ENCODE measurements around the gene RASEF.

RASEF gene

DNA sequence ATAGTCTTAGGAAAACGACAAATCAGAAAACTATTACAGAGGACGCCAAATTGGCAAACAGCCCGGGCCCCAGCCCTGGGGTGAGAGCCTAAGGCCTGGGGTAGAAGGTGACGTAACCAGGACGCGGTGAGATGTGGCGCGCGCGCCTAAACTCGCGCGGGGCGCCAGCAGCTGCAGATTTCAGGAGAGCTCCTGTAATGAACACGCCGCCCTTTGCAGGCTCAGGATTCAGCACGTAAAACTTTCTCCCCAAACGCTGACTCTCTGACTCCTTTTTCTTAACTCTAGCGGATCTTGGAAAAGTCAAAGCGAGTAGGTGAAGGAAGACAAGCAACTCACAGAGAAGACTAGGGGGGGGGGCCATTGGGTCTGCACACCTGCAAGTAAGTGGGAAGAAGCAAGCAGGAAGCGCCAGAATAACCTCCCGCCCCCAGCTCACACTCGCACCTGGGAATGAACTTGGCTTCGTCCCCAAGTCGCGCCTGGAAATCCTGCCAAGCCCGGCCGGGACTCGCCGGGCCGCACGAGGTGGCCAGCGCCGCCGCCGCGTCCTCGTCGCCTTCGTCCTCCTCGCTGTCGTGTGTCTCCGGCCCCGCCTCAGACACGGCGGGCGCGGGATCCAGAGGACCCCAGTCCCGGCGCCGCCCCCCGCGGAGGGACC is 822 bp downstream of the RASEF start:
- no peaks in the 10 kb centered on the region for H3K9me2 ChIP-seq (replicated peaks; ENCODE audit: control insufficient read depth, low read length)
- no peak for TF ChIP-seq CTCF (IDR thresholded peaks at IDR 0.05; ENCODE audit: low read depth, low read length, poor library complexity, severe bottlenecking)
- TF ChIP-seq EZH2phosphoT487 (IDR thresholded peaks at IDR 0.05; ENCODE audit: borderline replicate concordance, low read length) = no peak
- H4K20me1 ChIP-seq (ENCODE audit: control insufficient read depth, insufficient read depth, low read depth, low read length) = no peaks in the 10 kb centered on the region
- no peaks in the 10 kb centered on the region for H3K4me1 ChIP-seq (ENCODE audit: control insufficient read depth, low read length)
- no peak overlapping the region for H3K4me2 ChIP-seq (ENCODE audit: low read length)
- no peak overlapping the region for H3K4me3 ChIP-seq (ENCODE audit: low read length)
- no peaks in the 10 kb centered on the region for H3K27me3 ChIP-seq (ENCODE audit: control insufficient read depth, low read length)
- no peaks in the 10 kb centered on the region for H3K36me3 ChIP-seq (ENCODE audit: control insufficient read depth, low read length)
- no peaks in the 10 kb centered on the region for H3F3A ChIP-seq (ENCODE audit: control insufficient read depth, insufficient read depth)
- no peaks in the 10 kb centered on the region for H3K9me3 ChIP-seq (ENCODE audit: control insufficient read depth, insufficient read depth, low read length)
- H3K79me2 ChIP-seq (ENCODE audit: control insufficient read depth, low read length) = no peaks in the 10 kb centered on the region
- no peak overlapping the region for H3K27ac ChIP-seq (ENCODE audit: low read depth, low read length)

DNA sequence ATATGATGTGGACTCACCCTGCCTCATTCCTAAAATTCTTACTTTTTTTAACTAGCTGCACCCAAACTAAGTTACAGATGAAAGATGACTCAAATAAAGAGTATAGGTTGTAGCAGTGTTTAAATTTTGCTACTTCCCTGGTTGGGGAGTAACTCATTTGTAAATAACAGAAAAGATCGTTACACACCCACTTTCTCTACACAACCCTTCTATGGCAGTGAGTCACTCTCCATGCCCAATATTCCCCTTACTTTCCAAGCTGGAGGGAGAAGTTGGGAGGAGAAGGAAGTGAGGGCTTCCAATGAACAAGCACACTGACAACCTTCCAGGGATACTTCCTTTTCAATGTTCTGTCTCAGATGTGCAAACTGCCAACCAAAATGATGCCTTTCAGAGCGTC is 1.9 kb downstream of the RASEF start:
- H3K9me3 ChIP-seq (ENCODE audit: control insufficient read depth, insufficient read depth, low read length) = no peaks in the 10 kb centered on the region
- H3K4me2 ChIP-seq (ENCODE audit: low read length) = no peak overlapping the region
- H4K20me1 ChIP-seq (ENCODE audit: control insufficient read depth, insufficient read depth, low read depth, low read length) = no peaks in the 10 kb centered on the region
- TF ChIP-seq CTCF (IDR thresholded peaks at IDR 0.05; ENCODE audit: low read depth, low read length, poor library complexity, severe bottlenecking) (no peak), EZH2phosphoT487 (IDR thresholded peaks at IDR 0.05; ENCODE audit: borderline replicate concordance, low read length) (no peak)
- H3K27me3 ChIP-seq (ENCODE audit: control insufficient read depth, low read length) = no peaks in the 10 kb centered on the region
- H3F3A ChIP-seq (ENCODE audit: control insufficient read depth, insufficient read depth) = no peaks in the 10 kb centered on the region
- H3K9me2 ChIP-seq (replicated peaks; ENCODE audit: control insufficient read depth, low read length) = no peaks in the 10 kb centered on the region
- no peaks in the 10 kb centered on the region for H3K36me3 ChIP-seq (ENCODE audit: control insufficient read depth, low read length)
- H3K79me2 ChIP-seq (ENCODE audit: control insufficient read depth, low read length) = no peaks in the 10 kb centered on the region
- no peak overlapping the region for H3K27ac ChIP-seq (ENCODE audit: low read depth, low read length)
- H3K4me1 ChIP-seq (ENCODE audit: control insufficient read depth, low read length) = no peaks in the 10 kb centered on the region
- no peak overlapping the region for H3K4me3 ChIP-seq (ENCODE audit: low read length)

DNA sequence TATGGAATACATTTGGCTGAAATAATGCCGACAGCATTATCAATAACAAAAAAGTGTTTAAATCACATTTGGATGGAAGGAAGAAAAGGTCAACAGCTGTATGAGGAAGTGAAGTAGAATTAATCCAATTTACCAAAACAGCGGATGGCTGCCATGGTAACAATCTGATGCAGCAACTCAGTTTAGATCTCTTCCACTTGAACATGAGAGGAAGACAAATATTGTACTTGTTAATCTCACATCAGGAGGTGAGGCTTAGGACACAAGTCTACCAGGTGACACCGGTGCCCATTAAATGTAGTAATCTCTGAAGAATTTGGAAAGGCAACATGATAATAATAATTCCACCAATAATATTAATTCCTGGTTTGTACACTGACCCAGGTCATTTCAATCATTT is 2.4 kb downstream of the RASEF start:
- Histone ChIP-seq H3K27ac (ENCODE audit: low read depth, low read length) (no peak overlapping the region), H3K36me3 (ENCODE audit: control insufficient read depth, low read length) (no peaks in the 10 kb centered on the region), H3K79me2 (ENCODE audit: control insufficient read depth, low read length) (no peaks in the 10 kb centered on the region), H4K20me1 (ENCODE audit: control insufficient read depth, insufficient read depth, low read depth, low read length) (no peaks in the 10 kb centered on the region), H3K9me2 (replicated peaks; ENCODE audit: control insufficient read depth, low read length) (no peaks in the 10 kb centered on the region), H3F3A (ENCODE audit: control insufficient read depth, insufficient read depth) (no peaks in the 10 kb centered on the region), H3K4me2 (ENCODE audit: low read length) (no peak overlapping the region), H3K9me3 (ENCODE audit: control insufficient read depth, insufficient read depth, low read length) (no peaks in the 10 kb centered on the region), H3K4me1 (ENCODE audit: control insufficient read depth, low read length) (no peaks in the 10 kb centered on the region), H3K4me3 (ENCODE audit: low read length) (no peak overlapping the region), H3K27me3 (ENCODE audit: control insufficient read depth, low read length) (no peaks in the 10 kb centered on the region)
- TF ChIP-seq CTCF (IDR thresholded peaks at IDR 0.05; ENCODE audit: low read depth, low read length, poor library complexity, severe bottlenecking) (no peak), EZH2phosphoT487 (IDR thresholded peaks at IDR 0.05; ENCODE audit: borderline replicate concordance, low read length) (no peak)

Data from DOHH2 (cell line).